ENCODE results near the gene NCOR2.

The NCOR2 gene

DNA sequence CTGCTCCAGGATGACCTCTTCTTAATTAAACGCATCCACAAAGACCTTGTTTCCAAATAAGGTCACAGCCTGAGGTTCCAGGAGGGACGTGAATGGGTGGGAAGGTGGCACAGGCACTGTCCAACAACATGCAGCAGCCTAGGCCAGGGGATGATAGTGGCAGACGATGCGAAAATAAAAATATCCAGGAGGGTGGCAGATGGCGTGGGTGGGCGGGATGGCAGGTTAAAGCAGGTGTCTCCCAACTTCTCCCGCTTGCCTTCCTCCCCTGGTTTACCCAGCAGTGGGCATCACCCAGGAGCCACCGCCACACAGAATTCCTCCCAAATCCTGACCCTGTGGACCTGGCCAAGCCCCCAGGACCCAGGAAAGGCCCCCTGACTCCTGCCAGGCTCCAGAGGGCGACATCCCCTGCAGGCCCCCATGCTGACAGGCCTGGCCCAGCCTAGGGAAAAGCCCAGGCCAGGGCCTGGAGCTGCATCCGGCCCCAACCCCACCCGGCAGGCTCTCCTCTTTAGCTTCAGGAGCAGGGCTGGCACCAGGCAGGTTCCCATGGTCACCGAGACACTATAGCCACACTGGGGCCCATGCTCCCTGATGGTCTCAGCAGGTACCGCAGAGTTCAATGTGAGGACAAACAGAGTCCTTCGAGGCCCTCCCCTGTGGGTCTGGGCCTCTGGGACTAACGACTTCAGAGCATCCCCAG is 9.7 kb downstream of the NCOR2 start:
- DNase-seq, result no peak

DNA sequence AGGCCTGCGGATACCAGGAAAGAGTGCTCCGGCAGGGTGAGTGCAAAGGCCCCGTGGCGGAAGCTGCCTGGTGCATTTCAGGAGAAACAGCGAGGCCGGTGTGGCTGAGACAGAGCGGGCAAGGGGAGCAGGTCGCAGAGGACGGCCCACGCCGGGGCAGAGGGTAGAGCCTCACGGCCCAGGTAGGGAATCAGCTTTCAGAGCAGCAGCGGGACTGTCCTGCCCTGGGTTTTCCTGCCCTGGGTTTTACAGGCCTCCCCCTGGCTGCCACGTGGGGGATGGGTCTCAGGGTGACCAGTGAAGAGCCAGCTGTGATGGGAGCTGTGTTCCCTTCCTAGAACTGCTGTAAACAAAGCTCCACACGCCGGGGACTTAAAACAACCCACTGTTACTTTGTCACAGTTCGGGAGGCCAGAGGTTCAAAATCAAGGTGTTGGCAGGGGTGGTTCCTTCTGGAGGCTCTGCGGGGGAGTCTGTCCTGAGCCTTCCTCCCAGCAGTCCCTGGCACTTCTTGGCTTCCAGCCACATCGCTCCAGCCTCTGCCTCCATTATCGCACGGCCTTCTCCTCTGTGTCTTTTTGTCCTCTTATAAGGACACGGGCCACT is 10.4 kb downstream of the NCOR2 start:
- DNase-seq, result no peak

DNA sequence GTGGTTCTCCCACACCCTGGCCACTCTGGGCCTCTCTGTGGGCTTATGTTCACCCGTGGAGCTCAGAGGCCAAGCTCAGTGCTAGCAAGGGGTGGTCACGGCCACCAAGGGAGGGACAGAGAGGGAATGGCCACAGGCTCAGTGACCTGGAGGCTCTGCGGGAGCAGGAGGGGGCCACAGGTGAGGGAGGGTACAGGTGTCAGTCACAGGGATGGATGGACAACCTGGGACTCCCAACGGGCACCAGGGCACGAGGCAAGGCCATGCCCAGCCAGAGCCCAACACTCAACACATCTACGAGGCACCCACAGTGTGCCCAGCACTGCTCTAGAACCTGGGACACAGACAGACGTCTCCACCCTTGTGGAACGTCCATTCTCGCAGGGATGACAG is 11.3 kb downstream of the NCOR2 start:
- no peak for DNase-seq

DNA sequence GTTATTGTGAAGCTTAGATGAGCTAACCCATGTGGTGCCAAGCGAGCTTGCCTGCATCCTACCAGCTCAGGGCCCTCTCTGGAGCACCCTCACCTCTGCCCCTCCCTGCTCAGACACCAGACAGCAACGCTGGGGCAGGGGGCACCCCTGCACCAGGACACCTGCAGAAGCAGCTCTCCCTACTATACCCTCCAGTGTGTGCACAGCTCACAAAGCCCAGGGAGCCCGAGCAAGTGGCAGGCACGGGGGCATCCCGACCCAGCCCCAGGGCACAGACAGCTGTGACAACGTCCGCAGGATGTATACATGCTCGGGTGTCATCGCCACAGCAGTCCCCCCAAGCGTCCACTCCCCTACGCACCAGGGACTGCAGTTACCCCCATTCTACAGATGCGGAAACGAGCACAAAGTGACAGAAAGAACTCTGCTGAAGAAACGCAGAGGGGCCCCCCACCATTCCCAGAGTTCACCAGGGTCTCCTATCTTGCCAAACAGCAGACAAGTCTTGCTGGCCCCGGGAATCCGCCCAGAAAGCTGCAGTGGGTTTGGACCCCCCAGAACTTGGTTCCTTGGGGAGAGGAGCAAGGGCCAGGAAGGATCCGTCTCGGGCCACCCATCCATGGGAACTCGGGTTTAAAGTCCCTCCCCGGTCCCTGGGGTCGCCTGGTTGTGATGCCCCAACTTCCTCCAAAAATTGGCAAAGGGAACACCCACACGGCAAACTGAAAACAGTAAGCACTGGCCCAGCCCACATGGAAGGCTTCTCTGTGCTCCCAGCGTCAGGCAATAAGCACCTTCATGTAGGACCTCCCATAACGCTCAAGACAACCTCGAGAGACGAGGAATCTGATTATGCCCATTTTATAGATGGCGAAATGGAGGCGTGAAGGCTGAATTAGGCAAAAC is 12.0 kb downstream of the NCOR2 start:
- DNase-seq, result no peak

DNA sequence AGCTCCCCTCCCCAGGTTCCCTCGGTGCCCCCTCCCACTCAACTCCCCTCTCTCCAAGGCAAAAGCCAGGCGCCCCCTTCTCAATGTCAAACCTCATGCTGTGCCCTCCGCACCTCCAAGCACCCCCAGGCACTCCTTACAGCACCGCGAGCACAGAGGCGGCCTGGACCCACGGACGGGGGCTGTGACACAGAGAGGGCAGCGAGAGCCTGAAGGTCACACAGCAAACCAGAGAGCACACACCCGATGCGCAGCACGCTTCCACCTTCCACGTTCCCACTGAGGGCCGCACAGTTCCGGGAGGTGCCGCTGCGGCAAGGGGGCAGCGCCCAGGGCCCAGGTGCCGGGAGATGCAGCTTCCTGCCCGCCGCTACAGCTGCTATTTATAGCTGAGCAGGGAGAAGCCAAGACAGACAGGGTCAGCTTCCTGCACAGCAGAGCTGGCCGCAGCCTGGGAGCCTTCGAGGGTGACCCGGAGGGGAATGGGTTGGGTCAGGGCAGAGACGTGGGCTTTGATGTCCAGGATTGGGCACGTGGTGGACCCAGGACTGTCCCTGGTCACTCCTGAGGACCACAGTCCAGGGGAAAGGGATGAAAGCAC is 12.9 kb downstream of the NCOR2 start:
- DNase-seq, result no peak

DNA sequence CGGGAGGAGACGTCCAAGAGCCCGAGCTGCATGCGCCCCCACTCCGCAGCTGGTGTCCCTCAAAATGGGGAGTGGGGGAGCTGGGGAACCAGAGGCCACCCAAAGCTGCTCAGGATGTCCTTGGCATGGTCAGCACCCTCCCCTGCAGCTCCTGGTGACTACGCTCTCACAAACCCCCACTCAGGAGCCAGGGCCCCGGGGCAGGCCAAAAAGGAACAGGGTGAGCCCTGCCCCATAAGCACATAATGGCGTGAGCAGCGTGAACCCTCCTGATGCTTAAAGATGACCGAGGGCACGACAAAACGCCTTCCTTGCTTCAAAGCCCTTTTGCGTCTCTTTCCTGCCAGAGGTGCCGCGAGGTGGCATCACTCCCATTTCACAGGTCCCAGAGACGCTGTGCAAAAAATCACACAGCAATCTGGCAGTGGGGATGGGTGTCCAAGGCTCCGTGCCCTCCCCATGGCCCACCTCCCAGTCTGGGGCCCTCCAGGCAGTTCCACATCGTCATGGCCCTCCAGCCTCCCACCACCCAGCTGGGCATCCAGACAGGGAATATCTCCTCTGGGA is 13.5 kb downstream of the NCOR2 start:
- no peak for DNase-seq

DNA sequence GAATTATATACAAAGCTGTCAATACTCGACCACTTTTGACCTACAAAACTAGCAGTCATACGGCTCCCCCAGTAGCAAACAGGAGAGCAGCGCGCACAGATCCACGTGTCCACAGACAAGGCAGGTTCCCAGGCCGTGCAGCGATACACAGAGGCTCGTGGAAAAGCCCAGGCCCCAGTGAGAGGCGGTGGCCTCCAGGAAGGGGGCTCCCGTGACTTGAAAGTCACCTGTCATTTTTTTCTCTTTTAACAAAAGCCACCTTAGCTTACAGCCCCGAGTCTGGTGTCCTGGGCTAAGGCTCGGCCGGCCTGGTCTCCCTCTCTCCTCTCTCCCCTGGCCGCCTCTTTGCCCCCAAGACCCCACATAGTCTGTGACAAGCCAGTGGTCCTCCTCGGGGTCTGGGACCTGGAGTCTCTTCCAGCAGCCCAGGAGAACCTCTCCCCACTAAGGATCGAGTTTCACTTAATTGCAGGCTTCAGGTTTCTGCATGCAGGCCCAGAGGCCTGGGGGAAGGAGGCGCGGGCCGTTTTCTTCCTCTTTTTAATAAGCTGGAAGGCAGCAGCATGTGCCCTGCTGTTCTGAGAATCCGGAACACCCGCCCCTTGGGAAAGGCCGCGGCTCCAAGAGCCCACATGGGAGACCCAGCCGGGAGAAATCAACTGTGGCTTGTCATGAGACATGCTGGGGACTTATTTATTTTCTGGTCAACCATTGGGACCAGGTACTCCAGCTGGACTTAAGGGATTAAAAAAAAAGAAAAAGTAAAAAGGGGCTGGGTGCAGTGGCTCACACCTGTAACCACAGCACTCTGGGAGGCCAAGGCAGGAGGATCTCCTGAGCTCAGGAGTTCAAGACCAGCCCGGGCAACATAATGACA is 15.9 kb downstream of the NCOR2 start:
- DNase-seq, result peak; percentile 61

DNA sequence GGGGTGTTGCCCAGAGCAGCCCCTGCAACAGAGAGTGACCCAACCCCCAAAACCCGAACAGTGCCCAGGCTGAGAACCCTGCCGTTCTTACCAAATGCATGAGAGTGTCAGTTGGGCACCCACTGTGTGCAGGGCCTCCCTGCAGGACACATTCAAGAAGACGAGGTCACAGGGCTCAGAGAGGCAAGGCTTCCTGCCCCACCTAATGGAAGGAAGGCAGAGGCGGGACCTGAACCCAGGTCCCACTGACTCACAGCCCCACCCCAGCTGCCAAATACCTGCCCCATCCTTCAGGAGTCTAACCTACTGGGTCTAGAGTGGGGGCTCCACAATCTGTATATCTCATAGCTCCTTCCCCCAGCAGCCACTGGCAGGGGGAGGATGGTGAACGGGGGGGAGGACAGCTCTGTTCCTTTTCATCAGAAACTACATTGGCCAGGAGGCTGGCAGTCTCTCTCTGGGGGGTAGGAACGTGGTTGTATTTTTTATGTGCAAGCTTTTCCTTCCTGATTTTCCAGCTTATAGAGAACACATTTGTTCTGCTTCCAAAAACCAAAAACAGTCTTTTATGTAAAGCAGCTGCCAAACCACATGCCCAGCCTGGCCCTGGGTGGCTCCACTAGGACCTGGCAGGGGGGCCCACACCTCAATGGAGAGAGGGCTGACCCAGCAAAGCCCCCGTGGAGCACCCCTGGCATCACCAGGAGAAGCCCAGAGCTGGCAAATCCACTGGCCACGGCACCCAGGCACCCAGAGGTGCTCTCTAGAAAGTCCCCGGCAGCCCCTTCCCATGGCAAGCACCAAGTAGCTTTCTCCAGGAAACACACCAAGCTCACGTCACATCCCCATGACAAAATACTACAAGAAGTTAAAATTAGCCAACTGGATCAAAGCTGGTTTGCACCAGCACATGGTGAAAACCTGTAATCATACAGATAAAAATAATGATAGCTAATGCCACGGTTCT is 17.0 kb downstream of the NCOR2 start:
- no peak for DNase-seq

DNA sequence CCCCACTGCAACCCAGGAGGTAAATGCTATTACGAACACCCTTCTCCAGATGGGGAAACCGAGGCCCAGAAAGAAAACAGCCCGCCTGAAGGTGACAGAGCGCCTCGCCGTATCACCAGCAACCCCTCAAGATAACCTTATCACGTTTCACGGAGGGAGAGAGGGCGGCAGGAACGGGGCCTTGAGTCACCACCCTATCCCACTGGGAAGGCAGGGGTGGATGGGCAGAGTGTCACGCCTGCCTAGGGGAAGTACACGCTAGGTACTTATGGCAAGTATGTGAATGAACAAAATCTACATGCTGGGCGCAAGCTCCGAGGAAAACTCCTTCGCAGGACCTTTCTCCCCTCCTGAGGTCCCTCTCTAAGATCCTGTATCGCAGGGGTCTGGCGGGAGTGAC is 17.8 kb downstream of the NCOR2 start:
- DNase-seq, result no peak

DNA sequence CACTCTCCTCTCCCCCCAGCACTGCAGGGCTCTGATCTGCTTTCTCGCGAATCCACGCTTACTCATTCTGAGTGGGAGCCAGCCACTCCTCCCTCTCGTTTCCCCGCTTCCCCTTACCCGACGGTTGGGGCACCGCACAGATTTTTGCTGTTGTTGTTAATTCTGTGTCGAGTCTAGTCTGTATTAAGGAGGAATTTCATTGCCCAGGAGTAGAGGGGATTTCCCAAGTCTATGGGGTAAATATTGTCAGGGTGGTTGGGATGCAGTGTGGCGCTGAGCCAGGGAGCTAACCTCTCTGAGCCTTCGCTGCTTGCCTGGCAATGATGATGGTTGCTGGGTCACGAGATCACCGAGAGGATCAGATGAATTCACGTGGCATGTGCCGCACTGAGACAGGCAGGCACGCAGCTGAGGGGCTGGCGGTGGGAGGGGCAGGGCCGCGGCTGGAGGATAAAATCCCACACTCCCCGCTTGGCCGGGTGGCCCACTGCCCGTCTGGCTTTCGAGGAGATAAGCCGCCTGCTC is 18.5 kb downstream of the NCOR2 start:
- DNase-seq, result no peak

DNA sequence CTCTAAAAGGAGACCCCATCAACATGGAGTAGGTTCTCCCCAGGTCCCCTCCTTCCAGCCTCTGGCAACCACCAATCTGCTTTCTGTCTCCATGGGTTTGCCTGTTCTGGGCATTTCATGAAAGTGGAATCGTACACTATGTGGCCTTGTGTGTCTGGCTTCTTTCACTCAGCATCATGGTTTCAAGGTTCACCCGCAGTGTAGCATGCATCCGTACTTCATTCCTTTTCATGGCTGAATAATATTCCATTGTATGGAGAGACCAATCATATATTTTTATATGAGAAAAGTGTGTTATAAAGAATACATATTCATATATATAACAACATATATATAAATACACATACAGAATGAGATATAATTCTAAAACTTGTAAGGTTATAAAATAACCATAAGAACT is 19.8 kb downstream of the NCOR2 start:
- no peak for DNase-seq

DNA sequence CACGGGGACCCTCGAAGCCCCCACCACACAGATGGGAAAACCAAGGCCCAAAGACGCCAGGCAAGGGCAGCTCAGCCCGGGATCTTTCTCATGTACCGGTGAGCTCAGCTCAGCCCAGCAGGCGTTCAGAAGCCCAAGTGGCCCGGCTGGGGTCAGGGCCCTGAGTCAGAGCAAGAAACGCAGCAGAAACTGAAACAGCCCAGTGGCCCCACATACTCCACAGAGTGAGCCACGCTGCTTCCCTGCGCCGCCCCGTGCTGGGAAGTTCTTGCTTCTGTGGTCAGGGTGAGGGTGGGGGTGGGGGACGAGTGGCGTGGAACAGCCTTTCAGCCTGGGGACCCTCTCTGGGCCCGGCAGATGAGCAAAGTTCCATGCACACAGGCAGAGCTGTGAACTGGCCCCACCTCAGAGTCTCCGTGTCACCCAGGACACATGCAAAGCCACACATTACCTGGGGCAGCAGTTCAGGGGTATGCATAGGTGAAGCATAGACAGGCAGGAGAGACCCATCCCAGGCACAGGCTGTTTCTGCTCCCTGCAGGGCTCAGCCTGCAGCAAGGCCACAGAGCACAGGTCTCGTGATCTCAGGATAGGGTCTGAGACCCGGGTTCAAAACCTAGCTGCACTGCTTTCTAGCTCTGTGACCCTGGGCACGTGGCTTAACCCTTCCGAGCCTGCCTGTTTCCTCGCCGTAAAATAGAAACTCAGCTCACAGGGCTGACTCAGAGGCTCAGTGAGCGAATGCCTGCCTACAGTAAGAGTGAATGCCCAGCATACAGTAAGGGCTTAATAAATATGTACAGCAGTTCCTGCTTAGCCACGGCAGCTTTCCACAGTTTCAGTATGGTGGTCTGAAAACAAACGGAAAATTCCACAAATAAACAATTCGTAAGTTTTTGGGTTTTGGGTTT is 21.6 kb downstream of the NCOR2 start:
- DNase-seq, result no peak

DNA sequence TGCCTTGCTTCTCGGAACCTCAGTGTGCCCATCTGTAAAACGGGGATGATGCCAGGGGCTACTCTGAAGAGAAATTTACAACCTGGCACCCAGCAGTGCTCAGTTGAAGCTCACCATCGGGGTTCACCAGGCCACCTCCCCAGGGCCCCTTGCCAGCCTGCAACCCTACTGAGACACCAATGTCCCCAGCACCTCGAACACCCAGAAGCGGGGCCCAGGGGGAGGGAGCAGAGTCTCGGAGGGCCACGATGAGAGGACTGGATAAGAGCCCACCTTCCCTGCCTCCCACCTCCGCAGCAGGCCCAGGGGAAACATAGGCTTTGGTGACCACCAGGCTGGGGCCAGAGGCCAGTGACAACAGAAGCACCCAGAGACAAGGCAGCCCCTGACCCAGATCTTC is 22.4 kb downstream of the NCOR2 start:
- no peak for DNase-seq

DNA sequence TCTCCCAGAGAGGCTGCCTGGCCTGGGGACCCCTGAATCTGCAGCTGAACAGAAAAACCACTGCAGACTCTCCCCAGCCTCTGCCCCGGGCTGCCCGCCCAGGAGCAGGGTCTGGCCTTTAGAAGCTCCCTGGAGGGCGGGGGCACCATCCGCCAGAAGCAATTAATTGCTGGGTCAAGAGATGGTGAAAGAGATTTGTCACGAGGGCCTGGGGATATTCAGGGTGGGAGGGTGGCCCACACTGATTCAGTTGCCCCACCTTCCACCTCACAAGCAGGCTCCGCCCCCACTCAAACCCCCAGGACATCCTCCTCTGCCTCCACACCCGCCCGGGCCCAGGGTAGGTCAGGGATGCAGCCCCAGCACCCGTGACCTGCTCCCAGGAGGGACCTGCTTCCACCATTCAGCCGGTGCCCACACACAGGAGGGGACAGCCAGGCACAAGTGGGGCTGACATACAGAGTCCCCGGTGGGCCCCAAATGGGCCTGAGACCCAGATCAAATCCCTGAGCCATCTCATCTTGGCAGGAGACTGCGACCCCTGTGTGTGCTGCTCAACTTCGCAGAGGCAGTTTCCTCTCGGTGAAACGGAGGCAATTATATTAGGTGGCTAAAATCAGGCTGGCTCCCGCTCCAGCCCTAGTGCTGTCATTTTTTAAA is 23.0 kb downstream of the NCOR2 start:
- no peak for DNase-seq

DNA sequence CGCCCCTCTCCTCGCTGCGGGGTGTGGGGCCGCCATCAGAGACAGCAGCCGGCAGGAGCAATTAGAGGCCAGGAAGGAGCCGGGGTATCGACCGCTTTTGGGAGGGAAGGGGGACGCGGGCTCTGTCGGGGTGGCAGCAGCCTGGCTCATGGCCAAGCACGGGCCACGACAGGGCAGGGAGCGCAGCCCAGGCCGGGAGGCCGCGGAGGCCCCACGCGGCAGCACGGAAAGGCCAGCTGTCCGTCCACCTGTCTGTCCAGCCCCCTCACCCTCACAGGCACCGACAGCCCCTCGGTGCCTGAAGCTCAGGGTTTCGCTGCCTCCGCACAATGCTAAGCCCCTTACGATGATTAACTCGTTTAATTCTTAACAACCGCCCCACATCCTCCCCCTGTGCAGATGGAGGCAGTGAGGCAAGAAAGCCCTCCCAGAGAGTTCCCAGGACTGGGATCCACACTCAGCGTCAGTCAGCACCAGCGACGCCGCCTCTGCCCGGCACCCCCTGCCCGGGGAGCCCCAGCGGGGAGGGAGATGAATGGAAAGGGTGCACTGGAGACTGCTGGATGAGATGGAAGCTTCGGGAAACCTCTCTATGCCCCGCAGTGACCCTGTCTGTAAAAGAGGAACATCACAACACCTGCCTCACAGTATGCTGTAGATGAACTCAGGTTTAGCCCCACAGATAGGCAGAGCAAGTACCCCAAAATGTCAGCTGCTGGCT is 23.7 kb downstream of the NCOR2 start:
- DNase-seq, result no peak

DNA sequence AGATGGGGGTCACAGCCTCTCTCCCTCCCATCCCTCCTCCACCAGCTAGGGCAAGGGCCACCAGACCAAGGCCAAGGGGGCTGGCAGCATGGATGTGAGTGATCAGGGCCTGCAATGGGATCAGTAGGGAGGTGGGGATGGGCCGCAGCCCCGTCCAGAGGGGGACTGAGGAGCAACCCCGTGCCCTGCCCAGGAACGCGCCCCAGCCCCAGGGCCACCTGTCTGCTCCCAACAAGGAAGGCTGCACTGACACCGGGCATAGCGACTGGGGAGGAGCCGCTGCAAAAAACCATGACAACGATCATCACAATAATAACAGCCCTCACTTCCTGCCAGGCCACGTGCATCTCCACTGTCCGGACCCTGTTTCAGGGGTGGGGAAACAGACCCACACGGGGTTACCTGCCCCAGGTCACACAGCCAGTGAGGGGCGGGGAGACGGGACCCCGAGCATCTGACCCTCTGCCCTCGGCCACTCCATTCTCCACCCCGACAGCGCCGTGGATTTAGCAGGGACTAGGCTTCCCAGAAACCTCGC is 24.3 kb downstream of the NCOR2 start:
- DNase-seq, result peak; percentile 39

DNA sequence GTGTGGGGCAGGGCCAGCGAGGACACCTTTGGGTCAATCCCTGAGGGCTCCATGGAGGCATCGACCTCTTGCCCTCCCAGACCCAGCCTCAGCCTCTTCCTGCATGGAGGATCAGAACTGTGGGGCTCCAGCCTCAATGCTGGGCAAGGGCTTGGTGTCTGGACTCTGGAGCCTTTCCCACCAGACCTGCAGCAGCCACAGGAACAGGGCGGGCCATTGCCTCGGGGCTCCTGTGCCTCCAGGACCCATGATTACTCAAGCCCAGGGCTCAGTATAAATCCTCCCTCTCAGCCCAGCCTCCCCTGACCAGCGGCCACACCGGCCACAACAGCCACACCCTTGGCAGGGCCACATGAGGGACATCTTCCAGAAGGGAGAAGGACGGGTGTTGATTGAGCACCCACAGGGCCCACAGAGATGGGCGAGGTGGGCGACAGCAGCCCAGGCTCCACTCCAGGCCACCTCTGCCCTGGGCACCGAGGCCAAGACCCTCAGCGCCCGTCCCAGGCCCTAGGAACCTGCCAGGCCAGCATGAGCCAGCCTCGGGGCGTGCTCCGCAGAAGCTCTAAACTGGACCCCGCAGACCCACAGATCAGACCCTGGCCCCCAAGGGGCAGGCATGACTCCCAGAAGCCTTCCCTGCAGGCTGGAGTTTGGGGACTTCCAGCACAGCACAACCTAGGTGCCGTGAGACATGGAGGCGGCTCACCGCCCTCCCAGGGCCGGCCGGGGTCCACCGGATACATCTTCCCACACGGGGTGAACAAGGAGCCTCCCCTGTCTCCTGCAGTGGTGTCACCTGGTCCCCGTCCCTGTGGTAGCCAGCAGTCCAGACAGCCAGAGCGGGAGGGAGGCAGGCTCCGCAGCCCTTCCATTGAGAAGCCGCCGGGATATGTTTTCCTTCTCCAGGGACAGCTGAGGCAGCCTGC is 25.1 kb downstream of the NCOR2 start:
- DNase-seq, result no peak

All from NCI-H2081 treated with DMSO at 0.1 percent for 48 hours (cell line).